Activated CD8-positive, alpha-beta memory T cell treated with anti-CD3 and anti-CD28 coated beads for 4 hours (primary cell): ENCODE data around the gene ADAMTSL3.

Source experiments
- DNase-seq, 2 donors: peaks; one replicate each; pipeline ENCODE4 v3.0.0-alpha.2; 2020; ENCODE audit warnings: low read depth in 2 of 2

The ADAMTSL3 gene, protein sequence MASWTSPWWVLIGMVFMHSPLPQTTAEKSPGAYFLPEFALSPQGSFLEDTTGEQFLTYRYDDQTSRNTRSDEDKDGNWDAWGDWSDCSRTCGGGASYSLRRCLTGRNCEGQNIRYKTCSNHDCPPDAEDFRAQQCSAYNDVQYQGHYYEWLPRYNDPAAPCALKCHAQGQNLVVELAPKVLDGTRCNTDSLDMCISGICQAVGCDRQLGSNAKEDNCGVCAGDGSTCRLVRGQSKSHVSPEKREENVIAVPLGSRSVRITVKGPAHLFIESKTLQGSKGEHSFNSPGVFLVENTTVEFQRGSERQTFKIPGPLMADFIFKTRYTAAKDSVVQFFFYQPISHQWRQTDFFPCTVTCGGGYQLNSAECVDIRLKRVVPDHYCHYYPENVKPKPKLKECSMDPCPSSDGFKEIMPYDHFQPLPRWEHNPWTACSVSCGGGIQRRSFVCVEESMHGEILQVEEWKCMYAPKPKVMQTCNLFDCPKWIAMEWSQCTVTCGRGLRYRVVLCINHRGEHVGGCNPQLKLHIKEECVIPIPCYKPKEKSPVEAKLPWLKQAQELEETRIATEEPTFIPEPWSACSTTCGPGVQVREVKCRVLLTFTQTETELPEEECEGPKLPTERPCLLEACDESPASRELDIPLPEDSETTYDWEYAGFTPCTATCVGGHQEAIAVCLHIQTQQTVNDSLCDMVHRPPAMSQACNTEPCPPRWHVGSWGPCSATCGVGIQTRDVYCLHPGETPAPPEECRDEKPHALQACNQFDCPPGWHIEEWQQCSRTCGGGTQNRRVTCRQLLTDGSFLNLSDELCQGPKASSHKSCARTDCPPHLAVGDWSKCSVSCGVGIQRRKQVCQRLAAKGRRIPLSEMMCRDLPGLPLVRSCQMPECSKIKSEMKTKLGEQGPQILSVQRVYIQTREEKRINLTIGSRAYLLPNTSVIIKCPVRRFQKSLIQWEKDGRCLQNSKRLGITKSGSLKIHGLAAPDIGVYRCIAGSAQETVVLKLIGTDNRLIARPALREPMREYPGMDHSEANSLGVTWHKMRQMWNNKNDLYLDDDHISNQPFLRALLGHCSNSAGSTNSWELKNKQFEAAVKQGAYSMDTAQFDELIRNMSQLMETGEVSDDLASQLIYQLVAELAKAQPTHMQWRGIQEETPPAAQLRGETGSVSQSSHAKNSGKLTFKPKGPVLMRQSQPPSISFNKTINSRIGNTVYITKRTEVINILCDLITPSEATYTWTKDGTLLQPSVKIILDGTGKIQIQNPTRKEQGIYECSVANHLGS (N-terminal part only)

GRCh38 chr15:83653639-83654378, at the start of gene ADAMTSL3:
Gene ADAMTSL3 (plus strand): TSS chr15:83654123. CDS start chr15:83655762, 1,639 bp downstream.
- no peak for DNase-seq

GRCh38 chr15:83604549-83604948, 49.4 kb upstream of the ADAMTSL3 start:
- DNase-seq: no peak

DNA sequence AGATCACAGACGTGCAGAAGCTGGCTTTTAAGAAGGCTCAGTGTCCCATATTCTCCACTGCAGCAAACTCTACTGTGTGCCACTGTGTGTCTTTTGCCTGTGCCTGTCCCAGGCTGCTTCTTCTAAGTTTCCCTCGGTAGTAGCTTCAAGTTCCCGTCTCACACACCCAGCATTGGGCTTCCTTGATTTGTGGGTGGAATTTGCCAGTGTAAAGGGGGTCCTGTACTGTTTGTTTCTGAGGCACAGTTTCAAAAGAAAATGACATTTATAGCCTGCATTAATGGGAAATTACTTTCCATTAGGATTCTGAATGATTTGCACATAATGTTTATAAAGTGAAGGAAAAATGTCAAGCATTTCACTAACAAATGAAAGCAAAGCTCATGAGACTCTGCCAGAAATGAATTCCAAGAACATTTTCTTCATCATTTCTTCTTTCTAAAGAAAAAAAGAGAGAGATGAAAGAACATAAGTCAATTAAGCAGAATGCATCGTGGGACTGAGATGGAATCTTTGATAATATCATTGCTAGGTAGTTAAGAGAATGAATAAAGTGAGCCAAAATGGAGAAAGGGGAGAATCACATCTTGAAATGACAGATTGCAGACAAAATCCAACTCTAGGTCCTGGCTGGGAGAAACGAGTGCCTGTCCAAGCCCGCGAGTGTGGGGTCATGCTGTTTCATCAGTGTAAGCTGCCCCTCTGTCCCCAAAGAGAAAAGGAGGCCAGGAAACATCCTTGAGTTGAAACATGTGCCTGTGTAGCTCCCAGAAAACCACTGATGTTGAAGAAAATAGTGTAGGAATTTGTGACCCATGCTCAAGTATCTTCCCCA, 48.6 kb upstream of the ADAMTSL3 start:
- no peak for DNase-seq

DNA sequence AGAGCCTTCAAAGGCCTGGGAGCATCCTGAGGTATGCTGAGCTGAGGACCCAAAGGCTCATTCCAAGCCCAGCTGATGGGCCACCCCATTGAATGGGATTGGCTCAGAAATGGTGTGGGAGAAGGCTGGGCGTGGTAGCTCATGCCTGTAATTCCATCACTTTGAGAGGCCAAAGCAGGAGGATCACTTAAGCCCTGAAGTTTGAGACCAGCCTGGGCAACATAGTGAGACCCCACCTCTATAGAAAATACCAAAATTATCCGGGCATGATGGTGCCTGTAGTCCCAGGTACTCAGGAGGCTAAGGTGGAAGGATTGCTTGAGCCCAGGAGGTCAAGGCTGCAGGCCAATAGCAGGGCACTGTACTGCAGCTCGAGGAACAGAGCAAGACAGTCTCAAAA, 43.8 kb upstream of the ADAMTSL3 start:
- DNase-seq: no peak

- no peak for DNase-seq
Observed at GRCh38 chr15:83610901-83611685, 42.8 kb upstream of the ADAMTSL3 start.

DNA sequence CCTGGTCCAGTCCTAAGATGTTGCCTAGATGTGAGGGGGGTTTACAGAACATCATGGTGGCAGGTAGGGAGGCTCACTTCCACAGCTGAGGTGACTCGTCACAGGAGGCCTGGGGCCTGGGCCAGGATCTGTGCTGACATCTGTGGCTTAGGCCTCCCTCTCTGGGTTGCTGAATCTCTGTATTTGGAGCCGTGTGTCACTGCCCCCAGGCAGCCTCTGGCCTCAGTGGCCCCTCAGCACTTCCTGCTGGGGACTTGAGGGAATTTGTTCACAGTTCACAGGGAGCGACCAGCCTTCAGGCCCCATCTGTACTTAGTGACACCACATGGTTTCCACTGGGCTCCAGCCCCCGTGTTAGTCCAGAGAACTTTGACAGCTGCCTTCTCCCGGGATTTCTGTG, 41.7 kb upstream of the ADAMTSL3 start:
- DNase-seq: no peak

DNA sequence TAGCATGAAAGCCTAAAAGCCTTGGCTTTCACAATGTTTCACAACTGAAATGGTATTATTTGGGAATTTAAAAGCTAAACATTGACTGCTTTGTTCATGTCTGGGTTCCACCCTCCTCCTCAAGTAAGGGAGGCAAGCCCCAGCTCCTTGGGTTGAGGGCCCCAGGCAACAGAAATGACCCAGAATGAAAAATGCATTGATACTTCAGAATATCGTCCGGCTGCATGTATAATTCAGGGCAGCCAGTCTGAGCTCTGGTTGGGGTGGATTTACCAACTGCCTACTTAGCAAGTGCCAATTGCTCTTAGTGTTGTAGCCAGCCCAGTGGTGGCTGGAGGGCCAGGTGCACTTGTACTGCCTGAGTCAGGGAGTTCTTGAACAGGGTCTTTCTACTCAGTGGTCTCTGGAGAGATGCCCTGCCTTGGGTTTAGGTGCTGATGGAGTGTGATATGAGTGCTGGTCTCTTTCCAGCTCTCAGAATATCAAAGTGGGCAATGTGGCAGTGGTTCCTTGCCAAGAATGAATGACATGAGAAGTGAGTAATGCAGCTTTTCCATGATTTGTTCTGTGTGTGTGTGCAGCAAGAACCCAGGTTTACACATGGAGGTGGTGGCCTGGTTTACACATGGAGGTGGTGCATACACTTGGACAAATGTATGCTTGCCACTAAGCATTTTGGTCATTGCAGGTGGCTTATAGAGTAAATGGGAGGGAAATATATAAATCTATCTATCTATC, 40.9 kb upstream of the ADAMTSL3 start:
- no peak for DNase-seq

DNA sequence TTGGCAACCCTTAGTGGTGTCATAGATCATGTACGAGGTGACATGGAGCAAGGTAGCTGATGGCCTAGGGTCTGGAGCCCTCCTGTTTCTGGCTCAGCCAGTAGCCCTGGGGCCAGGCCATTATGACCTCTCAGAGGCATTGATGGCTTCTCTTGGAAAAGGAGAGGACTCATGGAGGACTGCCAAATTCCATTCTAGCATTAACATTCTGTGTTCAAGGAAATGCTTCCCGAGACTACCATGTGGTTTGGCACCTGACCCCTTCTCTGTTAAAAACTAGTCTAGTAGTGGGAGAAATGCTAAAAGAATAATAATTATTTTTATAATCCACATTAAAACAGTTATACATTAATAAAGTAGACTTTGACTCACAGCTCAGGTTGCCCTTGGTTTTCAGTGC, 40.2 kb upstream of the ADAMTSL3 start:
- no peak for DNase-seq

DNA sequence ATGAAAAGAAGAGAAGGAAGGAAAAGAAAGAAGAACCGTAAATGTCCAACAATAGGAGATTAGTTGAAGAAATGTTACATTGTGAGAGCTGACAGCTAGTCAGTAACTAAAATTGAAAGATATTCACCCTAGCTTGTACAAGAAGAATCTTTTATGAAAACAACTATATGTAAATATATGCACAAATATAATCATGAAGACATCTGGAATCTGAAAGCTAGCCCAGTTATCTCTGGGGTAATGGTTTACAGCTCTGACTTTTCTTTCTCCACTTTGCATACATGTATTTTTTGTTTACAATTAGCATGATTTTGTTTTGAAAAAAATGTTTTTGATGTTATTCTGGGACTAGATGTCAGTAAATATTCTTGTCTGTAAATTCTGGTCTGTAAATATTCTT, 37.1 kb upstream of the ADAMTSL3 start:
- no peak for DNase-seq

GRCh38 chr15:83626171-83626802, 27.6 kb upstream of the ADAMTSL3 start:
- DNase-seq: no peak

DNA sequence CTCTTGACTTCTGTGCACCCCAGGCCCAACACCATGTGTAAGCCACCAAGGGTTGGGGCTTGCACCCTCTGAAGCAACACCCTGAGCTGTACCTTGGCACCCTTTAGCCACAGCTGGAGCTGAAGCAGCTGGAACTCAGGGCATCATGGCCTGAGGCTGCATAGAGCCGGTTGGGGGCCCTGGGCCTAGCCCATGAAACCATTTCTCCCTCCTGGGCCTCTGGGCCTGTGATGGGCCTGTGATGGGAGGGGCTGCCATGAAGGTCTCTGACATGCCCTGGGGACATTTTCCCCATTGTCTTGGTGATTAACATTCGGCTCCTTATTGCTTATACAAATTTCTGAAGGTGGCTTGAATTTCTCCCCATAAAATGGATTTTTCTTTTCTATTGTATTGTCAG, 22.4 kb upstream of the ADAMTSL3 start:
- DNase-seq: no peak

DNA sequence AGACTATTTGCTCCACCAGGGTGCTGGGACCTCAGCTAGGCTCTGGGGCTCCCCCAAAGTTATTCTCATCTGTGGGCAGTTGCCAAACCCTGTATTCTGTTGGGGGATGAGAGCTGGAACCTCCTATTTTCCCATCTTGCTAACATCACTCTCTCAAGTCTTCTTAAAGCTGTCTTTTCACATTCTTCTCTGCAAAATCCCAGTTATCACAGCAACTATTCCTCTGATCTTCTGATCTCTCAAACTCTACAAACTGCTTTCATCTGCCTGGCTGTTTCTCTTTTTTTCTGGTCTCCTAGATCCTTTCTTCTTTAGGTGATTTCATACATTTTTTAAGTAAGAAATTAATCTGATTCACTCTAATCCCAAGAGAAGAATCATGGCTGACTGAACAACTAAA, 10.7 kb upstream of the ADAMTSL3 start:
- no peak for DNase-seq

DNA sequence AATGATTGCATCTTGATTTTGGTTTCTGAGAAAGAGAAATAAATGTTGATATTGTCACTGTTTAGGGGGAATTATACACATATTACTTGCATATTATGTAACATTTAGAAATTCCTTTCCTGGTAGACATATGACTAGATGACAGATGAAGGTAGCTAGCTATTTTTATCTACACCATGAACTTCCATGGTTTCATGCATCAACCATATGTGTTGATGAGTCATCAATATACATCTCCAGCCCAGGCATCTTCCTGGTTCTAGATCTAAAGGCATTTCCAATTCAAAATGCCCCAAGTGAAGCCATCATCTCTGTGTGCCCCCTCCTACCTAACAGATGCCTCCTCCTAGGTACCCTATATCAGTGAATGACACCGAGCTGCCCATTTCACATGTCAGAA, 9.5 kb upstream of the ADAMTSL3 start:
- no peak for DNase-seq

- DNase-seq: no peak
Observed at GRCh38 chr15:83650831-83651230, 3.1 kb upstream of the ADAMTSL3 start.

DNA sequence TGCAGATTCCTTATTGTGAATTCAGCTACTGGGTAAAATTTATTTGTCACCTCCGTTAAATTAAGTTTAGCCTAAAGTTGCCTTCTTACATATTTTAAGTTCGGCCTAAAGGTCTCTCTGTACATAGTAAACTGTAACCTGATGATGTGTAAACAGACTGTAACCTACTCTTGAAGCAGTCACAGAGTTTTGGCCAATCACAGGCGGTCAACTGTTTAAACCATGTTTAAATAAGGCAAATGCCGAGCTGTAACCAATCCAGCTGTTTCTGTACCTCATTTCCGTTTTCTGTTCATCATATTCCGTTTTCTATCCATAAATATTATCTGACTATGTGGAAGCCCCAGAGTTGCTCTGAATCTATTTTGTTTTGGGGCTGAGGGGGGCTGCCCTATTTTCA, 2.4 kb upstream of the ADAMTSL3 start:
- DNase-seq: no peak

GRCh38 chr15:83652626-83653204, 1.2 kb upstream of the ADAMTSL3 start:
- no peak for DNase-seq

- no peak for DNase-seq
Observed at GRCh38 chr15:83653288-83653638, 660 bp upstream of the ADAMTSL3 start.
